Left lung (tissue), 10 donors: Measurements from ENCODE around the gene ZNF726. TPM values are rescaled to one million over a fixed set of nuclear protein-coding genes. Genes with fewer than 3 reads are reported as not detected.
"Not testable (repeated sequence)": the region's sequence is repeated elsewhere in the genome, so short reads cannot be mapped to it uniquely, and the experiment has no call there.

Experiments
- ATAC-seq: fragments of 200-7000 bp; cut with Tn5 transposase; one replicate; pipeline ENCODE4 v1.9.1; 2020; ENCODE audit warnings: moderate library complexity
- DNase-seq, 4 donors: peaks; one replicate each; pipeline ENCODE4 v3.0.0-alpha.2; 2013 to 2020
- H3K27ac ChIP-seq, 2 donors: fragments of 200-600 bp; sonication (generic) in 1 of 2; one replicate each; pipeline versions ENCODE4 v1.5.0 to v1.8.0; 2020 to 2021
- H3K27me3 ChIP-seq, 2 donors: fragments of 200-600 bp; sonication (generic) in 1 of 2; one replicate each; pipeline versions ENCODE4 v1.5.0 to v1.8.0; 2020 to 2021
- H3K36me3 ChIP-seq, 2 donors: fragments of 200-600 bp; sonication (generic) in 1 of 2; one replicate each; pipeline versions ENCODE4 v1.5.0 to v1.8.0; 2020 to 2021
- H3K4me1 ChIP-seq, 2 donors: fragments of 200-600 bp; one replicate each; pipeline ENCODE4 v1.8.0; 2021
- H3K4me3 ChIP-seq, 2 donors: fragments of 200-600 bp; sonication (generic) in 1 of 2; one replicate each; pipeline versions ENCODE4 v1.5.0 to v1.8.0; 2020 to 2021; ENCODE audit warnings: mild to moderate bottlenecking in 1 of 2
- H3K9me3 ChIP-seq, 2 donors: fragments of 200-600 bp; sonication (generic) in 1 of 2; one replicate each; pipeline versions ENCODE4 v1.5.0 to v1.8.0; 2020 to 2021
- intact Hi-C, 2 donors: fragments of 100-400 bp; cut with DNase I; formaldehyde crosslinking; loops; one replicate each; pipeline versions ENCODE4 v1.11.2 to v1.14.2; 2022
- polyA plus RNA-seq, 6 donors: library from polyadenylated mRNA; unstranded; fragments of 120-200 nt; gene quantifications; one replicate each; pipeline ENCODE4 v1.2.1, GENCODE V29; 2013; ENCODE audit not compliant: insufficient read length in 6 of 6
- total RNA-seq, 2 donors: library from RNA; stranded (reverse); fragmentation: NEBNext Ultra II Directional; extraction: Animal tissue kit (Norgen Biotek cat#: 25700); gene quantifications; one replicate each; pipeline ENCODE4 v1.2.1, GENCODE V29; 2021
- TF ChIP-seq, protein P1 (sequence below), 2 donors: fragments of 200-600 bp; sonication (generic) in 1 of 2; IDR thresholded peaks; one replicate each; pipeline versions ENCODE4 v1.5.0 to v1.8.0; 2021; ENCODE audit warnings: antibody characterized with exemption in 2 of 2
- donor health status: DM: no; HTN: yes; CAD: no.
- donor health status: DM: no; HTN: no; CAD: no.

The ZNF726 gene
- total and polyA plus RNA-seq, 8 donors = 4.0 to 19.4 (median 13.2) TPM

DNA sequence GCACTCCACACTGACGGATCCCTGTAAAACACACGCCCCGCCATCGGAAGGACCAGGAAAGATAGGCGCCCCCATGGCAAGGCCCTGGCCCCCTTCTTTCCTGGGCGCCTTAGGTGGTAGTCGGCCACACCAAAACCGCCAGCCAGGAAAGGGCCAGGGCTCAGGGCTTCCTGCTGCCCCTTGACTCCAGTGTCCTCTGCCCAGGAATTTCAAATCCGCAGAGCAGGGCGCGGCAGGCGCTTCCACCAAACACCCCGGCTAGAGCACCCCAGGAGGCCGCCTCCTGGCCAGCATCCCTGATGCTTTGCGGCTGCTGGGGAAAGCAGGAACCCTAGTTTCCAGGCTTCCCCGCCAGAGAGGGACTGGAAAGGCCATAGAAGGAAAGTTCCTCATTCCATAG is 57.5 kb downstream of the ZNF726 start:
- peaks cover 13 to 43% of the 10 kb centered on the region in 2 donors for H3K27me3 ChIP-seq
- TF ChIP-seq, protein P1, sequence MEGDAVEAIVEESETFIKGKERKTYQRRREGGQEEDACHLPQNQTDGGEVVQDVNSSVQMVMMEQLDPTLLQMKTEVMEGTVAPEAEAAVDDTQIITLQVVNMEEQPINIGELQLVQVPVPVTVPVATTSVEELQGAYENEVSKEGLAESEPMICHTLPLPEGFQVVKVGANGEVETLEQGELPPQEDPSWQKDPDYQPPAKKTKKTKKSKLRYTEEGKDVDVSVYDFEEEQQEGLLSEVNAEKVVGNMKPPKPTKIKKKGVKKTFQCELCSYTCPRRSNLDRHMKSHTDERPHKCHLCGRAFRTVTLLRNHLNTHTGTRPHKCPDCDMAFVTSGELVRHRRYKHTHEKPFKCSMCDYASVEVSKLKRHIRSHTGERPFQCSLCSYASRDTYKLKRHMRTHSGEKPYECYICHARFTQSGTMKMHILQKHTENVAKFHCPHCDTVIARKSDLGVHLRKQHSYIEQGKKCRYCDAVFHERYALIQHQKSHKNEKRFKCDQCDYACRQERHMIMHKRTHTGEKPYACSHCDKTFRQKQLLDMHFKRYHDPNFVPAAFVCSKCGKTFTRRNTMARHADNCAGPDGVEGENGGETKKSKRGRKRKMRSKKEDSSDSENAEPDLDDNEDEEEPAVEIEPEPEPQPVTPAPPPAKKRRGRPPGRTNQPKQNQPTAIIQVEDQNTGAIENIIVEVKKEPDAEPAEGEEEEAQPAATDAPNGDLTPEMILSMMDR (IDR thresholded peaks at IDR 0.05) = no peak
- H3K36me3 ChIP-seq = no peaks in the 10 kb centered on the region
- no peaks in the 10 kb centered on the region for H3K4me1 ChIP-seq
- no peak overlapping the region for H3K27ac ChIP-seq
- no peaks in the 10 kb centered on the region for H3K9me3 ChIP-seq
- ATAC-seq (no peak), DNase-seq (peak in 2 of 4 donors; percentile 4 to 64)
- no peak overlapping the region for H3K4me3 ChIP-seq
- intact Hi-C loops = no loop called here

DNA sequence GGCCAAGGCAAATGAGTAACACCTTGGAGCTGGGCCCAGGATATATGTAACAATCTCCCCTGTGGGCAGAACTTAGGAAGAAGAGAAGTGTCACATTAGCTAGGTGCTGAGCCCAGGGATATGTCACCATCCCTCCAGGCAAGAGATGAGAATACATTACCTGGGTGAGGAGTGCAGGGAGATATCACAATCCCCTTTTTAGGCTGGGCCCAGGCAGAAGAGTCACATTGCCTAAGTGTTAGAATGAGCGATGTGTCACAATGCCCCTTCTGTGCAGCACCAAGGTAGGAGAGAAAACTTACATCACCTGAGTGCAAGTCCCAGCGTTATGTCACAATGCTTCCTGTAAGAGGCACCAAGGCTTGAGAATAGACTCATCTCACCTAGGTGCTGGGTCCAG is 60.3 kb downstream of the ZNF726 start:
- Histone ChIP-seq H3K27me3 (peaks cover 13 to 31% of the 10 kb centered on the region in 2 donors), H3K27ac (no peak overlapping the region), H3K36me3 (no peaks in the 10 kb centered on the region), H3K4me1 (no peaks in the 10 kb centered on the region), H3K9me3 (peaks cover 0 to 6% of the 10 kb centered on the region in 2 donors), H3K4me3 (no peak overlapping the region)
- intact Hi-C loops = no loop called here
- TF ChIP-seq, protein P1 (IDR thresholded peaks at IDR 0.05) = no peak
- DNase-seq (no peak), ATAC-seq (no peak)

DNA sequence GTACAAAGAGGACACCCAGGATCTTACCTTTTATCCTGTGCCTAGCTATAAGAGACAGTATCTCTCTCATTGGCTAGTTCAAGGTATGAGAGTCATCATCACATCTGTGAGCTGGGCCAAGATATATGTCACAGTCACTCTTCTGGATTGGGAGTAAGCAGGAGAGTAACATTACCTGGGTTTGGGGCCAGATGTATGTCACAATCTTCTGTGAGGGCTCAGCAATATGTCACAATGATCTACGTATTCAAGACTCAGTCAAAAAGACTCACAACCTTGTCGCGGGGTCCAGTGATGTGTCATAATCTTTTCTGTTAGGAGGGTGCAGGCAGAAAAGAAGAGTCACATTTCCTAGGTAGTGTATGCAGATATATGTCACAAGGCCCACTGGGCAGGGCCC is 61.9 kb downstream of the ZNF726 start:
- H3K36me3 ChIP-seq, ATAC-seq, DNase-seq, intact Hi-C loops, H3K27ac ChIP-seq, H3K9me3 ChIP-seq, H3K4me1 ChIP-seq, H3K4me3 ChIP-seq: not testable (repeated sequence)
- H3K27me3 ChIP-seq = peaks cover 2 to 14% of the 10 kb centered on the region in 2 donors

DNA sequence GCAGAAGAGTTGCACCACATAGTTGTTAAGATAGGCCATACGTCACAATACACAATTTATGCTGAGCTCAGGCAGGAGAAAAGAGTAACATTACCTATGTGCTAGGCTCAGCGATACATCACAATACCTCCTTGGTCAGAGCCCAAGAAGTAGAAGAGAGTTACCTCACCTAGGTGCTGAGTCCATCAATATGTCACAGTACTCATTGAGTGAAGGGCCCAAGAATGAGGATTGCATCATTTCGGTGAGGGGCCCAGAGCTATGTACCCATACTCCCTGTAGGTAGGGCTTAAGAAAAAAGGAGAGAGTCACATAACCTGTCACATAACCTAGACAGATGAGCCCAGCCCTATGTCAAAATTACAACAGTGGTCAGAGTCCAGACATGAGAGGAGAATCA is 62.6 kb downstream of the ZNF726 start:
- H3K4me3 ChIP-seq, ATAC-seq, intact Hi-C loops, H3K9me3 ChIP-seq, H3K4me1 ChIP-seq, H3K36me3 ChIP-seq, DNase-seq, H3K27me3 ChIP-seq, H3K27ac ChIP-seq: not testable (repeated sequence)

- Histone ChIP-seq H3K27ac (no peak overlapping the region), H3K27me3 (no peaks in the 10 kb centered on the region), H3K4me3 (no peak overlapping the region), H3K4me1 (no peaks in the 10 kb centered on the region), H3K36me3 (no peaks in the 10 kb centered on the region), H3K9me3 (peaks cover 0 to 6% of the 10 kb centered on the region in 2 donors)
- TF ChIP-seq, protein P1 (IDR thresholded peaks at IDR 0.05) = no peak
- ATAC-seq (no peak), DNase-seq (no peak)
- intact Hi-C loops = no loop called here
These were observed 63.4 kb downstream of the ZNF726 start for GRCh38 chr19:23978068-23978467.

DNA sequence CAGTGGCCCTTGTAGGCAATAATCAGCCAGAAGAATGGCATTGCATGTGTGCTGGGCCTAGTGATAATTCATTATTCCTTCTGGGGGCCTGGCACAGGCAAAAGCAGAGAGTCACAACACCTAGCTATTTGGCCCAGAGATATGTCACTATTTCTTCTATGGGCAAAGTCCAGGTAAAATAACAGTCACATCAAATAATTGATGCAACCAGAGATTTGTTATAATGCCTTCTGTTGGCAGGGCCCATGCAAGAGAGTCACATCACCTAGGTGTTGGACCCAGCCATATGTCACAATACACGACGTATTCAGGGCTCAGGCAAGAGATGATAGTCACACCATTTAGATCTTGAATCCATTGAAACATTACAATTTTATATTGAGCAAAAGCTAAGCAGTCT is 66.1 kb downstream of the ZNF726 start:
- TF ChIP-seq, protein P1 (IDR thresholded peaks at IDR 0.05) = no peak
- Histone ChIP-seq H3K9me3 (peaks cover 0 to 6% of the 10 kb centered on the region in 2 donors), H3K27me3 (no peaks in the 10 kb centered on the region), H3K36me3 (no peaks in the 10 kb centered on the region), H3K4me3 (no peak overlapping the region), H3K4me1 (no peaks in the 10 kb centered on the region), H3K27ac (no peak overlapping the region)
- intact Hi-C loops = no loop called here
- ATAC-seq = no peak
- no peak for DNase-seq
